GM12865 (cell line): Measurements from ENCODE around the gene MRPS9.

Source experiments
- DNase-seq: peaks from one replicate; pipeline ENCODE4 v3.0.0; 2010; ENCODE audit warnings: low read depth
- H3K4me3 ChIP-seq: 2 replicates; pipeline ENCODE4 v1.5.1; 2011; ENCODE audit warnings: mild to moderate bottlenecking, low read depth, low read length, control low read depth
- CTCF ChIP-seq: IDR thresholded peaks from 2 replicates; pipeline ENCODE4 v1.5.1; 2011; ENCODE audit warnings: low read length, control low read depth, low read depth, inconsistent platforms; ENCODE audit not compliant: insufficient read depth; ENCODE audit errors: missing control alignments

MRPS9 gene

DNA sequence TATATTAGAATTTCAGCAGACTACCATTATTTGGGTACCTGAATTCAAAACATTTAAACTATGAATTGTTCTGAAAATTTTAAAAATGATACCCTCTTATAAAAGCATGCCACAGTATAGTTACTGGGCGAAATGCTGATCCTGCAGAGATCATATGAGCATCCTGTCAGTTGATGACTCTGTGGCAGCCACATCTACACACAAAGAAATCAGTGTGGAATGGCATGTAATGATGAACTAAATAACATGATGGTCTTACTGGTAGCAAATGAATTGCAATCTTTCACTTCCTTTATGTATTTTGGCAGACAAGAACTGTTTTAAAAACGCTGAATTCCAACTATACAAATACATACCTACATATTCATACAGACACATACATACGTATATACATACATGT is 38.3 kb downstream of the MRPS9 start:
- TF ChIP-seq CTCF, result no peak
- DNase-seq, result no peak
- H3K4me3 ChIP-seq, result no peak overlapping the region

- no peak overlapping the region for H3K4me3 ChIP-seq
- TF ChIP-seq CTCF, result no peak
- DNase-seq, result no peak
These were observed 41.1 kb downstream of the MRPS9 start for GRCh38 chr2:105078906-105079495.

DNA sequence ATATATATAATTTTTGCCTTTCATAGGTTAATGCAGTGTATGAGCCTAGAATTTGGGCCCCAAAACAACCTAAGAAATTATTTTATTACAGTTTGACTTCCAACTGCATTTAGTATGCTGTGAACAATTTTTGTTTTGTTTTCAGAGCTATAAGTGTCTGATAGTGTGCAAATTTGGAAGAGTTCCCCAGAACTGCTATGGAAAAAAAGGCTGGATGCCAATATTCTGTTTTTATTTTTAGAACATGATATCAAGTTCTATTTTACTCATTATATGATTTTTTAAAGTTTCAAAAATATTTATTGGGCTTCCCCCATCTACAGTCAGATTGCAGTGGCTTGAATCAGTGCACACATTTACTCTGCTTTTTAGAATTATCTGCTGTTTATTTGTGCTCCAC is 42.6 kb downstream of the MRPS9 start:
- H3K4me3 ChIP-seq, result no peak overlapping the region
- no peak for DNase-seq
- no peak for TF ChIP-seq CTCF

DNA sequence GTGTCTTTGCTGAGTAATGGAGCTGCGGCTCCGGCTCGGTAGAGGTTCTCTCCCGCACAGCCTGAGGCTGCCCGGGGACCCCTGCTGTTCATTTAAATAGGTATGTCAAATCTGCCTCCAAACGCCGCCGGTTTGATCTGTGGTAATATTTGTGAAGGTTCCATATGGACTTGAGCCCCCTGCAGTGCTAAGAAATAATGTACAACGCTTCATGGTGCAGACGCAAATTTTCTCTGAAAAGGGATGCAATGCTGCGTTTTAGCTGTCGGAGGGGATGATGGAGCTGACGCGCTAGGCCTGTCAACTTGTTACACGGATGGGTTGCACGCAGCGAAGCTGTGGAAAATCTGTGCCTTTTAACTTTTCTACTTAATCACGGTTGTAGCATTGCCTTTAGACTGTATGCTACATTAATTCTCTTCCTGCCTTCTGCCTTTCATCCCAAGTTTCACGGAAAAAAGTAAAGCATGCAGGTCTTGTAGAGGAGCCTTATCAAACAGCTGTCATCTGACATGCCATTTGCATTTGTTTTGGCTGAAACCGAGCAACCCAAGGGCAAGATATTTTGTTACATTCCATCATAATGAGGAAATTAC is 43.2 kb downstream of the MRPS9 start:
- no peak overlapping the region for H3K4me3 ChIP-seq
- no peak for TF ChIP-seq CTCF
- no peak for DNase-seq

DNA sequence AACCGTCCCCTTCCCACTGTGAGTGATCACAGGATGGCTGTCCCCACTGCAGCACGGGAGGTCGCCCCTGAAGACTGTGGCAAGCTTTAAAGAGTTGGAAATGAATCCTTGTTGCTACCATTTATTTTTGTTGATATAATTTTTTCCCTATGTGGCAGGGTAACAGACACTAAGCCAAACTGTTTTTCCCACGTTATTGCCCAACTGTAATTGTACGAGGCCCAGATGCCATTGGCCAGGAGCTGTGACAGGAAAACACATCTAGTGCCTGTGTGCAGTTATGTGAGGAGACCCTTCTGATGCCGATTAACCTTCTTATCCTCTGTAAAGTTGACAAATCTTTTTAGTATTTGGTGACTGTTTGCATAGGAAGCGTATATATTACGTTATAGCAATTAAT is 44.2 kb downstream of the MRPS9 start:
- DNase-seq, result no peak
- no peak overlapping the region for H3K4me3 ChIP-seq
- TF ChIP-seq CTCF, result no peak

- H3K4me3 ChIP-seq, result no peak overlapping the region
- DNase-seq, result no peak
- TF ChIP-seq CTCF, result no peak
These were observed 47.7 kb downstream of the MRPS9 start for GRCh38 chr2:105085525-105085924.

GRCh38 chr2:105087273-105087672 is 49.4 kb downstream of the MRPS9 start:
- no peak for DNase-seq
- no peak for TF ChIP-seq CTCF
- no peak overlapping the region for H3K4me3 ChIP-seq
